Ovary (tissue), 9 donors: ENCODE measurements around the gene ENAH. TPM values are rescaled to one million over a fixed set of nuclear protein-coding genes. Genes with fewer than 3 reads are reported as not detected.

Source experiments
- DNase-seq, 5 donors: peaks; one replicate each; pipeline ENCODE4 v3.0.0-alpha.2; 2019 to 2020
- H3K27ac ChIP-seq, 2 donors: fragments of 200-600 bp; one replicate each; pipeline versions ENCODE4 v1.5.1 to v1.8.0; 2019 to 2022
- H3K27me3 ChIP-seq: fragments of 200-600 bp; one replicate; pipeline ENCODE4 v1.8.0; 2022
- H3K36me3 ChIP-seq: fragments of 200-600 bp; sonication (generic); one replicate; pipeline ENCODE4 v1.5.1; 2019
- H3K4me1 ChIP-seq: one replicate; pipeline ENCODE4 v1.8.1; 2013; ENCODE audit warnings: mild to moderate bottlenecking, moderate library complexity; ENCODE audit not compliant: insufficient read depth
- H3K4me3 ChIP-seq: fragments of 200-600 bp; sonication (generic); one replicate; pipeline ENCODE4 v1.5.1; 2017
- H3K9me3 ChIP-seq, 2 donors: fragments of 200-600 bp in 1 of 2; sonication (generic) in 1 of 2; one replicate each; pipeline versions ENCODE4 v1.5.1 to v1.8.1; 2013 to 2019; ENCODE audit warnings: mild to moderate bottlenecking in 1 of 2, moderate library complexity in 1 of 2
- CTCF ChIP-seq, 3 donors: fragments of 450-650 bp in 2 of 3; fragments of 200-600 bp in 1 of 3; IDR thresholded peaks; one replicate each; pipeline versions ENCODE4 v1.5.1 to v1.8.0; 2016 to 2022; ENCODE audit warnings: antibody characterized with exemption in 3 of 3, mild to moderate bottlenecking in 1 of 3
- EP300 ChIP-seq: sonication (generic); formaldehyde crosslinking; IDR thresholded peaks from one replicate; pipeline ENCODE4 v1.6.1; 2017; ENCODE audit warnings: antibody characterized with exemption
- POLR2A ChIP-seq: fragments of 450-650 bp; IDR thresholded peaks from one replicate; pipeline ENCODE4 v1.6.1; 2017; ENCODE audit warnings: antibody characterized with exemption, mild to moderate bottlenecking, moderate library complexity
- WGBS, 3 donors: extraction: QIAGEN DNeasy Blood & Tissue Kit in 1 of 3; methylation state at CpG; one replicate each; pipeline versions ENCODE4 v1.1.5 to v1.1.7; 2013 to 2017; 5-methylcytosine and 5-hydroxymethylcytosine counted together
- intact Hi-C, 4 donors: fragments of 100-400 bp; cut with DNase I; formaldehyde crosslinking; loops; one replicate each; pipeline versions ENCODE4 v1.11.0 to v1.15.1; 2022 to 2023
- polyA plus RNA-seq, 2 donors: library from polyadenylated mRNA; stranded (reverse); fragments of 200-250 nt in 1 of 2; fragments of 350-450 nt in 1 of 2; fragmentation: Illumina TruSeq in 1 of 2; extraction: RNeasy Lipid Tissue Mini Kit (QIAGEN cat#74804) in 1 of 2; gene quantifications; one replicate each; pipeline ENCODE4 v1.2.3, GENCODE V29; 2013 to 2014
- total RNA-seq, 7 donors: library from RNA; depleted of rRNA in 2 of 7; stranded (reverse); fragments of >200 nt in 2 of 7; fragmentation: NEBNext Ultra II Directional in 3 of 7; extraction: Animal tissue kit (Norgen Biotek cat#: 25700) in 3 of 7; gene quantifications; one replicate each; pipeline versions ENCODE4 v1.1.0 to v1.2.4, GENCODE V29; 2016 to 2023
- donor health status: DM: no; HTN: no; CAD: no; lungs with moderate emphysema.
- donor health status: DM: no; HTN: no; CAD: no.
- donor health status: Bipolar disorder and iron deficiency.
- donor health status: DM: yes; HTN: yes; CAD: no.
- donor health status: DM: no; HTN: no; CAD: no.
- donor health status: DM: yes; HTN: yes; CAD: no.

The ENAH gene
- total and polyA plus RNA-seq, 9 donors, result 33.4 to 137 (median 88.6) TPM

GRCh38 chr1:225468270-225469020 lies 184.5 kb downstream of the ENAH start:
- Histone ChIP-seq H3K27ac (no peak overlapping the region), H3K9me3 (no peaks in the 10 kb centered on the region), H3K36me3 (no peaks in the 10 kb centered on the region), H3K4me3 (no peak overlapping the region), H3K4me1 (no peaks in the 10 kb centered on the region), H3K27me3 (no peaks in the 10 kb centered on the region)
- 79 to 82% (median 80%) methylated on average over 10 of the region's 10 CpGs for WGBS, 3 donors
- DNase-seq, result no peak
- TF ChIP-seq POLR2A (no peak), EP300 (no peak), CTCF (IDR thresholded peaks at IDR 0.05) (no peak)
- intact Hi-C loops, result no loop called here

- Histone ChIP-seq H3K27me3 (no peaks in the 10 kb centered on the region), H3K36me3 (no peaks in the 10 kb centered on the region), H3K4me1 (no peaks in the 10 kb centered on the region), H3K27ac (no peak overlapping the region), H3K4me3 (no peak overlapping the region), H3K9me3 (no peaks in the 10 kb centered on the region)
- TF ChIP-seq POLR2A, result no peak
- TF ChIP-seq CTCF (IDR thresholded peaks at IDR 0.05), result no peak
- TF ChIP-seq EP300, result no peak
- intact Hi-C loops, result no loop called here
- WGBS, 3 donors, result 66 to 84% (median 73%) methylated on average over 20 to 26 of the region's 26 CpGs
- no peak for DNase-seq
These were observed 185.5 kb downstream of the ENAH start for GRCh38 chr1:225467193-225468020.

- H3K9me3 ChIP-seq, result no peaks in the 10 kb centered on the region
- WGBS, 3 donors, result 82 to 88% (median 87%) methylated on average over 4 of the region's 4 CpGs
- no peaks in the 10 kb centered on the region for H3K36me3 ChIP-seq
- H3K4me3 ChIP-seq, result no peak overlapping the region
- TF ChIP-seq EP300 (no peak), POLR2A (no peak), CTCF (IDR thresholded peaks at IDR 0.05) (no peak)
- no peak for DNase-seq
- intact Hi-C loops, result no loop called here
- no peak overlapping the region for H3K27ac ChIP-seq
- H3K27me3 ChIP-seq, result no peaks in the 10 kb centered on the region
- H3K4me1 ChIP-seq, result peaks cover 5% of the 10 kb centered on the region
These were observed 186.1 kb downstream of the ENAH start for GRCh38 chr1:225466848-225467192.

- H3K4me3 ChIP-seq, result no peak overlapping the region
- no peaks in the 10 kb centered on the region for H3K36me3 ChIP-seq
- TF ChIP-seq POLR2A (no peak), CTCF (IDR thresholded peaks at IDR 0.05) (no peak), EP300 (no peak)
- no peaks in the 10 kb centered on the region for H3K9me3 ChIP-seq
- 91 to 95% (median 94%) methylated on average over 26 of the region's 26 CpGs for WGBS, 3 donors
- no peak overlapping the region for H3K27ac ChIP-seq
- intact Hi-C loops, result no loop called here
- no peaks in the 10 kb centered on the region for H3K27me3 ChIP-seq
- no peak for DNase-seq
- H3K4me1 ChIP-seq, result peaks cover 7% of the 10 kb centered on the region
These were observed 187.0 kb downstream of the ENAH start for GRCh38 chr1:225465793-225466517.
